Natural killer cell (primary cell): Measurements from ENCODE around the gene TCP10L. TPM values are rescaled to one million over a fixed set of nuclear protein-coding genes. Genes with fewer than 3 reads are reported as not detected.
"Not testable (repeated sequence)": the region's sequence is repeated elsewhere in the genome, so short reads cannot be mapped to it uniquely, and the experiment has no call there.

ENCODE experiments used
- ATAC-seq, 3 donors: fragments of 150-1000 bp in 2 of 3; fragments of 200-7000 bp in 1 of 3; cut with Tn5 transposase; 1 replicate in 1 of 3; 2 replicates in 2 of 3; pipeline ENCODE4 v1.10.0; 2021; ENCODE audit warnings: mild to moderate bottlenecking in 2 of 3, moderate library complexity in 2 of 3
- DNase-seq, 2 donors: peaks; one replicate each; pipeline versions ENCODE4 v3.0.0 to v3.0.0-alpha.2; 2013 to 2021; ENCODE audit warnings: mixed read lengths in 1 of 2
- H3K27ac ChIP-seq: one replicate; pipeline ENCODE4 v1.5.1; 2013; ENCODE audit warnings: mild to moderate bottlenecking, low read length
- H3K27me3 ChIP-seq: one replicate; pipeline ENCODE4 v1.6.1; 2013; ENCODE audit warnings: low read length; ENCODE audit not compliant: control insufficient read depth, insufficient read depth
- H3K36me3 ChIP-seq: one replicate; pipeline ENCODE4 v1.6.1; 2013; ENCODE audit warnings: low read length; ENCODE audit not compliant: control insufficient read depth, insufficient read depth
- H3K4me1 ChIP-seq: one replicate; pipeline ENCODE4 v1.6.1; 2013; ENCODE audit warnings: low read length; ENCODE audit not compliant: control insufficient read depth, insufficient read depth
- H3K4me3 ChIP-seq: one replicate; pipeline ENCODE4 v1.5.1; 2013; ENCODE audit warnings: low read length
- H3K9me3 ChIP-seq: one replicate; pipeline ENCODE4 v1.6.1; 2013; ENCODE audit warnings: low read length; ENCODE audit not compliant: control insufficient read depth, insufficient read depth
- H3K27ac Mint-ChIP-seq, 2 donors: one replicate each; pipeline ENCODE4 v1.8.0; 2022; ENCODE audit warnings: mild to moderate bottlenecking in 2 of 2, mixed read lengths in 2 of 2, moderate library complexity in 1 of 2
- H3K27me3 Mint-ChIP-seq, 2 donors: one replicate each; pipeline ENCODE4 v1.8.0; 2022; ENCODE audit warnings: low read depth in 2 of 2, mixed read lengths in 2 of 2
- H3K36me3 Mint-ChIP-seq: one replicate; pipeline ENCODE4 v1.8.0; 2022; ENCODE audit warnings: mixed read lengths
- H3K4me1 Mint-ChIP-seq, 2 donors: one replicate each; pipeline ENCODE4 v1.8.0; 2022; ENCODE audit warnings: mixed read lengths in 2 of 2
- H3K4me3 Mint-ChIP-seq: one replicate; pipeline ENCODE4 v1.8.0; 2022; ENCODE audit warnings: mild to moderate bottlenecking, moderate library complexity, mixed read lengths
- H3K9me3 Mint-ChIP-seq, 2 donors: one replicate each; pipeline ENCODE4 v1.8.0; 2022; ENCODE audit warnings: mixed read lengths in 2 of 2
- WGBS: methylation state at CpG from one replicate; pipeline ENCODE4 v1.1.7; 2013; ENCODE audit warnings: missing lambda C conversion rate; ENCODE audit not compliant: insufficient coverage; 5-methylcytosine and 5-hydroxymethylcytosine counted together
- intact Hi-C: fragments of 100-400 bp; cut with micrococcal nuclease; formaldehyde crosslinking; loops from one replicate; pipeline ENCODE4 v1.14.2; 2022
- total RNA-seq, 4 donors: library from RNA; stranded (reverse); fragments of 120-200 nt in 1 of 4; gene quantifications; one replicate each; pipeline versions ENCODE4 v1.2.3 to v1.2.4, GENCODE V29; 2013 to 2022
- TF ChIP-seq, protein P1 (sequence below): fragments of 200-600 bp; IDR thresholded peaks from one replicate; pipeline ENCODE4 v1.8.0; 2022; ENCODE audit warnings: antibody characterized with exemption

The TCP10L gene
- total RNA-seq, 3 donors from 2014 or later (not counting 1 experiment from before 2014, with no cell fraction given): 0.47 to 1.3 (median 0.93) TPM

DNA sequence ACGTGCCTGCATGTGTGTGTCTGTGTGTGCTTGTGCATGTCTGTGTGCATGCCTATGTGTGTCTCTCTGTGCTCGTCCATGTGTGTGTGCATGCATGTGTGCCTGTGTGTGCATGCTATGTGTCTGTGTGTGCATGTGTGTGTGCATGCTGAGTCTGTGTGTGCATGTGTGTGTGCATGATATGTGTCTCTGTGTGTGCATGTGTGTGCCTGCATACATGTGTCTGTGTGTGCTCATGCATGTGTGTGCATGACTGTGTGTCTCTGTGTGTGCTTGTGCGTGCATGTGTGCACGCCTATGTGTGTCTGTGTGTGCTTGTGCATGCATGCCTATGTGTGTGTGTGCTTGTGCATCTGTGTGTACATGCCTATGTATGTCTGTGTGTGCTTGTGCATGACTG is 52.3 kb downstream of the TCP10L start:
- no peaks in the 10 kb centered on the region for H3K27me3 ChIP-seq
- intact Hi-C loops: no loop called here
- TF ChIP-seq, protein P1, sequence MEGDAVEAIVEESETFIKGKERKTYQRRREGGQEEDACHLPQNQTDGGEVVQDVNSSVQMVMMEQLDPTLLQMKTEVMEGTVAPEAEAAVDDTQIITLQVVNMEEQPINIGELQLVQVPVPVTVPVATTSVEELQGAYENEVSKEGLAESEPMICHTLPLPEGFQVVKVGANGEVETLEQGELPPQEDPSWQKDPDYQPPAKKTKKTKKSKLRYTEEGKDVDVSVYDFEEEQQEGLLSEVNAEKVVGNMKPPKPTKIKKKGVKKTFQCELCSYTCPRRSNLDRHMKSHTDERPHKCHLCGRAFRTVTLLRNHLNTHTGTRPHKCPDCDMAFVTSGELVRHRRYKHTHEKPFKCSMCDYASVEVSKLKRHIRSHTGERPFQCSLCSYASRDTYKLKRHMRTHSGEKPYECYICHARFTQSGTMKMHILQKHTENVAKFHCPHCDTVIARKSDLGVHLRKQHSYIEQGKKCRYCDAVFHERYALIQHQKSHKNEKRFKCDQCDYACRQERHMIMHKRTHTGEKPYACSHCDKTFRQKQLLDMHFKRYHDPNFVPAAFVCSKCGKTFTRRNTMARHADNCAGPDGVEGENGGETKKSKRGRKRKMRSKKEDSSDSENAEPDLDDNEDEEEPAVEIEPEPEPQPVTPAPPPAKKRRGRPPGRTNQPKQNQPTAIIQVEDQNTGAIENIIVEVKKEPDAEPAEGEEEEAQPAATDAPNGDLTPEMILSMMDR: no peak
- H3K9me3 ChIP-seq: no peaks in the 10 kb centered on the region
- DNase-seq (no peak), ATAC-seq (no peak)
- peaks cover 29% of the 10 kb centered on the region for H3K4me1 ChIP-seq
- H3K4me3 Mint-ChIP-seq: no peak overlapping the region
- WGBS: 97% methylated on average over 4 of the region's 4 CpGs
- no peak overlapping the region for H3K27ac ChIP-seq
- no peak overlapping the region for H3K4me3 ChIP-seq
- no peaks in the 10 kb centered on the region for H3K27me3 Mint-ChIP-seq
- no peaks in the 10 kb centered on the region for H3K9me3 Mint-ChIP-seq
- H3K4me1 Mint-ChIP-seq: peaks cover 25 to 32% of the 10 kb centered on the region in 2 donors
- no peaks in the 10 kb centered on the region for H3K36me3 Mint-ChIP-seq
- no peaks in the 10 kb centered on the region for H3K36me3 ChIP-seq
- H3K27ac Mint-ChIP-seq: no peak overlapping the region

DNA sequence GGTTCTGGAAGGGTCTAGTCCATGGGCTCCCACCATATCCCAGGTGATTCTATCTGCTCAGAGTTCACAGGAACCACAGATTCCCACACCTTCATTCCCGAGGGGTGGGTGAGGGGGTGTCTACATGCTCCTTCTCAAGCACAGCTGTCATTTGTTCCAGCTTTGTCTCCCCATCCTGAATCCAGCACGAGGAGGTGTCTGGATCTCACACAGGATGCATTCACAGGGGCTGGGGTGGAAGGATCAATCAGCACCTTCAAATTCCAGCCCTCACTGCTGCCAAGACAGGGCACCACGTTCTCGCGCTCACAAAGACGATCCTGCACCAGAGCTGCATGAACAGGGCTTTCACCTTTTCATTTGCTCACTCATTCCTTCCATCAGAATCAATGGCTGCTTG is 52.7 kb downstream of the TCP10L start:
- no peak overlapping the region for H3K27ac Mint-ChIP-seq
- peaks cover 23 to 30% of the 10 kb centered on the region in 2 donors for H3K4me1 Mint-ChIP-seq
- H3K9me3 Mint-ChIP-seq: no peaks in the 10 kb centered on the region
- no peaks in the 10 kb centered on the region for H3K36me3 ChIP-seq
- H3K4me3 ChIP-seq: no peak overlapping the region
- H3K36me3 Mint-ChIP-seq: no peaks in the 10 kb centered on the region
- intact Hi-C loops: no loop called here
- no peak for DNase-seq
- ATAC-seq: no peak
- H3K27ac ChIP-seq: no peak overlapping the region
- no peaks in the 10 kb centered on the region for H3K27me3 Mint-ChIP-seq
- H3K4me3 Mint-ChIP-seq: no peak overlapping the region
- 90% methylated on average over 6 of the region's 6 CpGs for WGBS
- no peaks in the 10 kb centered on the region for H3K27me3 ChIP-seq
- TF ChIP-seq, protein P1: no peak
- peaks cover 26% of the 10 kb centered on the region for H3K4me1 ChIP-seq
- H3K9me3 ChIP-seq: no peaks in the 10 kb centered on the region

DNA sequence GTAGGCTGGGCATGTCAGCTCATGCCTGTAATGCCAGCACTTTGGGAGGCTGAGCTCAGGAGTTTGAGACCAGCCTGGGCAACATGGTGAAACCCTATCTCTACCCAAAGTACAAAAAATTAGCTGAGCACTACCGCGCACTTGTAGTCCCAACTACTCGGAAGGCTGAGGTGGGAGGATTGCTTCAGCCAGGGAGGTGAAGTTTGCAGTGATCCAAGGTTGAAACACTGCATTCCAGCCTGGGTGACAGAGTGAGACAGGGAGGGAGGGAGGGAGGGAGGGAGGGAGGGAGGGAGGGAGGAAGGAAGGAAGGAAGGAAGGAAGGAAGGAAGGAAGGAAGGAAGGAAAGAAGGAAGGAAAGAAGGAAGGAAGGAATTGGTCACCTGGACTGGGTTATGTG is 53.8 kb downstream of the TCP10L start:
- H3K27ac Mint-ChIP-seq, intact Hi-C loops, H3K27me3 Mint-ChIP-seq, H3K9me3 ChIP-seq, H3K4me3 ChIP-seq, H3K4me3 Mint-ChIP-seq, H3K36me3 ChIP-seq, H3K27me3 ChIP-seq, ATAC-seq, H3K27ac ChIP-seq, DNase-seq, H3K36me3 Mint-ChIP-seq, H3K9me3 Mint-ChIP-seq: not testable (repeated sequence)
- H3K4me1 ChIP-seq: peaks cover 16% of the 10 kb centered on the region
- no CpG with 5 or more reads among the region's 3 CpGs for WGBS
- H3K4me1 Mint-ChIP-seq: peaks cover 16 to 19% of the 10 kb centered on the region in 2 donors

DNA sequence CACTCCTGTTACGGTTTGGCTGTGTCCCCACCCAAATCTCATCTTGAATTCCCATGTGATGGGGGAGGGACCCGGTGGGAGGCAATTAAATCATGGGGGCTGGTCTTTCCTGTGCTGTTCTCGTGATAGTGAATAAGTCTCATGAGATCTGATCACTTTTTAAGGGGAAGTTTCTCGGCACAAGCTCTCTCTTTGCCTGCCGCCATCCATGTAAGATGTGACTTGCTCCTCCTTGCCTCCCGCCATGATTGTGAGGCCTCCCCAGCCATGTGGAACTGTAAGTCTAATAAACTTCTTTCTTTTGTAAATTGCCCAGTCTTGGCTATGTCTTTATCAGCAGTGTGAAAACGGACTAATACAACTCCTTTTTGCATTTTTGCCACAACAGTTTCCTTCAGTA is 54.5 kb downstream of the TCP10L start:
- peaks cover 15 to 24% of the 10 kb centered on the region in 2 donors for H3K4me1 Mint-ChIP-seq
- ATAC-seq, H3K4me3 Mint-ChIP-seq, intact Hi-C loops, DNase-seq, H3K27ac Mint-ChIP-seq, H3K36me3 Mint-ChIP-seq, H3K4me1 ChIP-seq, H3K27me3 Mint-ChIP-seq, H3K9me3 ChIP-seq, H3K9me3 Mint-ChIP-seq, H3K27me3 ChIP-seq, H3K36me3 ChIP-seq, H3K4me3 ChIP-seq, H3K27ac ChIP-seq: not testable (repeated sequence)
- WGBS: 92% methylated on average over 7 of the region's 7 CpGs

DNA sequence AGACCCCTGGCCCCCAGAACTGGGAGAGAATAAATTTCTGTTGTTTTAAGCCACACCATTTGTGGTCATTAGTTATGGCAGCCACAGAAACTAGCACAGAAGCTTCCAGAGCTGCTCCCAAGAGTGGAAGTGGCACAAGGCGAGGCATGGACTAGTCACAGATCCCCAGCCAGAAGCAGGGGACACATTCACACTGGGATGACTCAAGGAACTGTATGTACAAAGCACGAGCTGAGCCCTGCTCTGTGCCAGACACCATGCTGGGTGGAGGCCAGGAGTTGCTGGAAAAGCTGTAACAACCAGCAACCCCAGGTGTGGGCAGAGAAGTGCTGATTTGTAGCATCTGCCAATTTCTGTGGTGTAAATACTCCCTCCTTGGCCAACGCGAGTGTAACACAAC is 55.6 kb downstream of the TCP10L start:
- H3K9me3 Mint-ChIP-seq: no peaks in the 10 kb centered on the region
- no peaks in the 10 kb centered on the region for H3K36me3 ChIP-seq
- intact Hi-C loops: no loop called here
- no peaks in the 10 kb centered on the region for H3K27me3 ChIP-seq
- H3K36me3 Mint-ChIP-seq: no peaks in the 10 kb centered on the region
- DNase-seq (no peak), ATAC-seq (no peak)
- no peaks in the 10 kb centered on the region for H3K9me3 ChIP-seq
- H3K4me3 ChIP-seq: no peak overlapping the region
- TF ChIP-seq, protein P1: no peak
- no peaks in the 10 kb centered on the region for H3K4me1 ChIP-seq
- no peak overlapping the region for H3K27ac Mint-ChIP-seq
- no peak overlapping the region for H3K4me3 Mint-ChIP-seq
- no peaks in the 10 kb centered on the region for H3K27me3 Mint-ChIP-seq
- 88% methylated on average over 4 of the region's 4 CpGs for WGBS
- peaks cover 9 to 16% of the 10 kb centered on the region in 2 donors for H3K4me1 Mint-ChIP-seq
- H3K27ac ChIP-seq: no peak overlapping the region
